Activated naive CD4-positive, alpha-beta T cell treated with anti-CD3 and anti-CD28 coated beads, Interleukin-2, amount 50 U/mL, for 72 hours (primary cell): ENCODE results near the gene RPL13. TPM values are rescaled to one million over a fixed set of nuclear protein-coding genes. Genes with fewer than 3 reads are reported as not detected.

Experiments
- ATAC-seq, 2 donors: fragments of 150-1000 bp; cut with Tn5 transposase; 2 replicates each; pipeline ENCODE4 v1.10.0; 2021; ENCODE audit warnings: mild to moderate bottlenecking in 2 of 2, moderate library complexity in 2 of 2
- DNase-seq, 2 donors: peaks; one replicate each; pipeline ENCODE4 v3.0.0; 2021 to 2022; ENCODE audit warnings: low spot score in 2 of 2
- H3K27ac Mint-ChIP-seq, 2 donors: one replicate each; pipeline ENCODE4 v1.8.0; 2022; ENCODE audit warnings: mild to moderate bottlenecking in 2 of 2, mixed read lengths in 2 of 2
- H3K36me3 Mint-ChIP-seq, 2 donors: one replicate each; pipeline ENCODE4 v1.8.0; 2022; ENCODE audit warnings: mixed read lengths in 2 of 2
- H3K9me3 Mint-ChIP-seq, 2 donors: one replicate each; pipeline ENCODE4 v1.8.0; 2022; ENCODE audit warnings: mixed read lengths in 2 of 2
- total RNA-seq, 2 donors: library from RNA; stranded (reverse); gene quantifications; one replicate each; pipeline ENCODE4 v1.2.3, GENCODE V29; 2022

The RPL13 gene
- total RNA-seq, 2 donors from 2014 or later: 2,832 to 2,975 TPM

- H3K36me3 Mint-ChIP-seq: no peaks in the 10 kb centered on the region
- ATAC-seq: no peak
- no peak within 1 kb of the TSS for H3K27ac Mint-ChIP-seq
- H3K9me3 Mint-ChIP-seq: peaks cover 0 to 5% of the 10 kb centered on the region in 2 donors
- no peak for DNase-seq
Measured at GRCh38 chr16:89613231-89613953, 52.9 kb downstream of the RPL13 start, which contains the start of gene DPEP1. DPEP1 (plus strand) TSS chr16:89613642; CDS start chr16:89630411, 16,769 bp downstream.

- DNase-seq: no peak
- Mint-ChIP-seq H3K27ac (no peak overlapping the region), H3K36me3 (no peaks in the 10 kb centered on the region), H3K9me3 (peaks cover 0 to 5% of the 10 kb centered on the region in 2 donors)
- ATAC-seq: no peak
Measured at GRCh38 chr16:89613954-89614459, 53.5 kb downstream of the RPL13 start.

Other genes starting within 250 kb of the RPL13 start
- gene ANKRD11, start 70.1 kb upstream of the RPL13 start, total RNA-seq: 100 to 1,000 TPM; 130 to 165 TPM
- 100 to 1,000 TPM in 1 of 2 donors, 10 to 100 TPM in 1; 97.7 to 114 TPM for gene SPG7, start 52.3 kb upstream of the RPL13 start, total RNA-seq
- 10 to 100 TPM in 1 of 2 donors, 1 to 10 TPM in 1; 2.8 to 28.2 TPM for gene CPNE7, start 15.1 kb downstream of the RPL13 start, total RNA-seq
- not detected for gene DPEP1, start 53.0 kb downstream of the RPL13 start, total RNA-seq
- gene CHMP1A, start 97.0 kb downstream of the RPL13 start, total RNA-seq: 10 to 100 TPM; 61.0 to 73.4 TPM
- 10 to 100 TPM in 1 of 2 donors, 1 to 10 TPM in 1; 8.0 to 18.2 TPM for gene SPATA33, start 97.2 kb downstream of the RPL13 start, total RNA-seq
- 100 to 1,000 TPM in 1 of 2 donors, 10 to 100 TPM in 1; 97.3 to 151 TPM for gene CDK10, start 126.0 kb downstream of the RPL13 start, total RNA-seq
- gene SPATA2L, start 141.0 kb downstream of the RPL13 start, total RNA-seq: 1 to 10 TPM; 1.3 to 7.0 TPM
- gene VPS9D1, start 160.2 kb downstream of the RPL13 start, total RNA-seq: 1 to 10 TPM; 2.2 to 2.4 TPM
- gene ZNF276, start 160.9 kb downstream of the RPL13 start, total RNA-seq: 10 to 100 TPM; 18.1 to 28.3 TPM